Smooth muscle cell (in vitro differentiated cells): ENCODE results near the gene NUP153. TPM values are rescaled to one million over a fixed set of nuclear protein-coding genes. Genes with fewer than 3 reads are reported as not detected.

ENCODE experiments used
- DNase-seq: peaks from one replicate; lab custom pipeline; 2025; ENCODE audit not compliant: unreplicated experiment; lab: John Stamatoyannopoulos, UW
- H2AFZ ChIP-seq: fragments of 200-600 bp; sonication (generic); 2 replicates; pipeline ENCODE4 v1.6.0; 2016; ENCODE audit warnings: antibody characterized with exemption, low read depth, mild to moderate bottlenecking
- H3F3A ChIP-seq: fragments of 200-600 bp; sonication (generic); 2 replicates; pipeline ENCODE4 v1.6.0; 2017; ENCODE audit warnings: antibody characterized with exemption, low read depth
- H3K27ac ChIP-seq: fragments of 200-600 bp; sonication (generic); 2 replicates; pipeline ENCODE4 v1.5.1; 2016; ENCODE audit warnings: low read depth, mild to moderate bottlenecking
- H3K27me3 ChIP-seq: fragments of 200-600 bp; sonication (generic); 2 replicates; pipeline ENCODE4 v1.6.1; 2016; ENCODE audit warnings: low read depth, mild to moderate bottlenecking
- H3K36me3 ChIP-seq: fragments of 200-600 bp; sonication (generic); 2 replicates; pipeline ENCODE4 v1.5.1; 2016; ENCODE audit warnings: low read depth
- H3K4me1 ChIP-seq: fragments of 200-600 bp; sonication (generic); 2 replicates; pipeline ENCODE4 v1.5.1; 2016; ENCODE audit warnings: low read depth
- H3K4me2 ChIP-seq: fragments of 200-600 bp; sonication (generic); 2 replicates; pipeline ENCODE4 v1.6.0; 2016; ENCODE audit warnings: mild to moderate bottlenecking
- H3K4me3 ChIP-seq: fragments of 200-600 bp; sonication (generic); 2 replicates; pipeline ENCODE4 v1.5.1; 2016; ENCODE audit warnings: mild to moderate bottlenecking
- H3K79me2 ChIP-seq: fragments of 200-600 bp; sonication (generic); 2 replicates; pipeline ENCODE4 v1.6.0; 2016; ENCODE audit warnings: low read depth, mild to moderate bottlenecking
- H3K9ac ChIP-seq: fragments of 200-600 bp; sonication (generic); 2 replicates; pipeline ENCODE4 v1.6.0; 2016; ENCODE audit warnings: low read depth
- H3K9me3 ChIP-seq: fragments of 200-600 bp; sonication (generic); replicated peaks from 2 replicates; pipeline ENCODE4 v1.5.1; 2016; ENCODE audit warnings: low read depth
- H4K20me1 ChIP-seq: fragments of 200-600 bp; sonication (generic); 2 replicates; pipeline ENCODE4 v1.6.0; 2016; ENCODE audit warnings: low read depth
- CTCF ChIP-seq: fragments of 200-600 bp; sonication (generic); IDR thresholded peaks from 2 replicates; pipeline ENCODE4 v1.5.1; 2017; ENCODE audit warnings: borderline replicate concordance, mild to moderate bottlenecking, antibody characterized with exemption; ENCODE audit not compliant: insufficient read depth, poor library complexity, severe bottlenecking
- WGBS: methylation state at CpG from one replicate; pipeline ENCODE4 v1.1.7; 2016; ENCODE audit warnings: low lambda C conversion rate; 5-methylcytosine and 5-hydroxymethylcytosine counted together
- polyA plus RNA-seq: library from polyadenylated mRNA; unstranded; fragments of >200 nt; fragmentation: Nextera tagmentation; extraction: Ambion mirVana; gene quantifications from 2 replicates; pipeline ENCODE4 v1.2.1, GENCODE V29; 2016
- total RNA-seq: library from RNA; depleted of rRNA; stranded (reverse); fragments of >200 nt; gene quantifications from 2 replicates; pipeline ENCODE4 v1.2.3, GENCODE V29; 2014

The NUP153 gene
- total and polyA plus RNA-seq, 2 experiments from 2014 or later: 9.7 to 39.4 TPM

- Histone ChIP-seq H3K9ac (no peak overlapping the region), H3K27me3 (no peaks in the 10 kb centered on the region), H3K27ac (no peak overlapping the region), H2AFZ (no peak overlapping the region), H3K9me3 (no peaks in the 10 kb centered on the region), H3F3A (no peaks in the 10 kb centered on the region), H3K4me2 (no peak overlapping the region), H3K4me3 (no peak overlapping the region), H4K20me1 (peaks cover 47% of the 10 kb centered on the region), H3K4me1 (no peaks in the 10 kb centered on the region), H3K79me2 (peaks cover 60% of the 10 kb centered on the region), H3K36me3 (peaks cover 38% of the 10 kb centered on the region)
- 97% methylated on average over 7 of the region's 7 CpGs for WGBS
- no peak for DNase-seq
- TF ChIP-seq CTCF: no peak
Observed at GRCh38 chr6:17672064-17672718, 34.5 kb downstream of the NUP153 start.

- Histone ChIP-seq H3K27ac (no peak overlapping the region), H3K36me3 (peaks cover 36% of the 10 kb centered on the region), H4K20me1 (peaks cover 22% of the 10 kb centered on the region), H3K9me3 (no peaks in the 10 kb centered on the region), H3F3A (peaks cover 3% of the 10 kb centered on the region), H3K79me2 (peaks cover 32% of the 10 kb centered on the region), H2AFZ (no peak overlapping the region), H3K4me2 (no peak overlapping the region), H3K4me3 (no peak overlapping the region), H3K27me3 (no peaks in the 10 kb centered on the region), H3K9ac (no peak overlapping the region), H3K4me1 (no peaks in the 10 kb centered on the region)
- no peak for DNase-seq
- TF ChIP-seq CTCF: no peak
- WGBS: 93% methylated on average over 1 of the region's 1 CpG
Observed at GRCh38 chr6:17666646-17667045, 40.1 kb downstream of the NUP153 start.

- 95% methylated on average over 1 of the region's 1 CpG for WGBS
- peaks cover 20% of the 10 kb centered on the region for H3K79me2 ChIP-seq
Observed at GRCh38 chr6:17665132-17665531, 41.6 kb downstream of the NUP153 start.

More at GRCh38 chr6:17665132-17665531, 41.6 kb downstream of the NUP153 start:
- no peaks in the 10 kb centered on the region for H3K4me1 ChIP-seq
- no peak overlapping the region for H3K4me2 ChIP-seq
- peaks cover 40% of the 10 kb centered on the region for H3K36me3 ChIP-seq
- no peak for TF ChIP-seq CTCF
- H4K20me1 ChIP-seq: peaks cover 8% of the 10 kb centered on the region
- peaks cover 3% of the 10 kb centered on the region for H3F3A ChIP-seq
- DNase-seq: no peak
- H3K9ac ChIP-seq: no peak overlapping the region
- H3K9me3 ChIP-seq: no peaks in the 10 kb centered on the region
- no peak overlapping the region for H2AFZ ChIP-seq
- H3K27ac ChIP-seq: no peak overlapping the region
- no peaks in the 10 kb centered on the region for H3K27me3 ChIP-seq
- no peak overlapping the region for H3K4me3 ChIP-seq
